NCI-H1048 (cell line): ENCODE results near the gene SRGAP2C.
"Not testable (repeated sequence)": the region's sequence is repeated elsewhere in the genome, so short reads cannot be mapped to it uniquely, and the experiment has no call there.

Experiments
- DNase-seq: peaks from one replicate; lab custom pipeline; 2025; lab: John Stamatoyannopoulos, UW

The SRGAP2C gene

DNA sequence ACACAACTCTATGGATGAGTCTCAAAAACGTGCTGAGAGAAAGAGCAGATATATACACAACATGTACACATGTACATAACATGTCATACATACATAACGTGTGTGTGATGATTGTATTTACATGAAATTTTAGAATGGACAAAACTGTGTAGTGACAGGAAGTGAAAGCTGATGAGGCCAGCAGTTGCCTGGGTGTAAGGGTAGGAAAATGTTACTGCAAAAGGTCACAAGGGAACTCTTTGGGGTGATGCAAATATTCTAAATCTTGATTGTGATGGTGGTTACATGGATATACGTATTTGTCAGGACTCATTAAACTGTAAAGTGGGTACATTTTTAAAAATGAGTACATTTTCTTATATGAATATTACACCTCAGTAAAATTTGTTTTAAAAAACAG, 236.7 kb downstream of the SRGAP2C start:
- not testable (repeated sequence) for DNase-seq

DNA sequence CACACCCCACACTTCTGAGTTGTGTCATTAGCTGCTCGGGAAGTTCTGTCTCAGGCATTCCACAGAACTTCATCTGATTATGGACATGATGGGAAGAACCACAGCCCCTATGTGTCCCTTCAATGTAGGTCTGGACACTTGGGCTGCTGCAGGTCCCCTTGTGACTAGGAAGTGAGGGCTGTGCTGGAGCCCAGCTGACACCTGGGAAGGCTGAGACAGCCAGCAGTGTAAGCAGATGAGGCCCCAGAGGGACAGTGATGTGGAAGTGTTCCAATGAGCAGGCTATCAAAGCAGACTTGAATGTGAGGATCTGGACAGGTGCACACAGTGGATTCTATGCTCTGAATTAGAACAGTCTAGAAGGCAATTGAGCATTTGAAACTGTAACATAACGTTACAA, 239.2 kb downstream of the SRGAP2C start:
- DNase-seq: not testable (repeated sequence)

DNA sequence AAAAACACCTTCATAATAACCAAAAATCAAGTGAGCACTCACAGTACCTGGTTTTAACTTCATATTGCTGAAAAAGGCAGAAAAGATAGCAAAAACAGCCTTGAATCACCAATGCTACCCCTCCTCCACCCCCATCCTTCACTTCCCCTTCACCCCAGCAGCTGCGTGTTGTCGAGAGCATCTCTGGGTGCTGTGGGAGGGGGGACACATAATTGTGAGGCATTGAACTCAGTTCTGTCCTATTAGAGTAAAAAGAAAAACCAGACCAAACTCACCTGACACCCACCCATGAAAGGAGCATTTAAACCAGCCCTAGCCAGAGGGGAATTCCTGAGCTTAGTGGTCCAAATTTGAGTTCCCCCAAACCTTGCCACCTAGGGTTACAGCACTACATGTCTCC, 248.7 kb downstream of the SRGAP2C start:
- not testable (repeated sequence) for DNase-seq

DNA sequence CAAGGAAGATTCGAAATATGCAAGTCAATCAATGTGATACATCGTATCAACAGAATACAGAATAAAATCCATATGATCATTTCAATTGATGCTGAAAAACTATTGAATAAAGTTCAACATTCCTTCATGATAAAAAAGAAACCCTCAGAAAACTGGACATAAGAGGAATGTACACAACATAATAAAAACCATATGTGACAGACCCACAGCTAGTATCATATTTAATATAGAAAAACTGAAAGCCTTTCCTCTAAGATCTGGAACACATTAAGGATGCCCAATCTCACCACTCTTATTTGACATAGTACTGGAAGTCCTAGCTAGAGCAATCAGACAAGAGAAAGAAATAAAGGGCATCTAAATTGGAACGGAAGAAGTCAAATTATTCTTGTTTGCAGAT, 254.1 kb downstream of the SRGAP2C start:
- not testable (repeated sequence) for DNase-seq

DNA sequence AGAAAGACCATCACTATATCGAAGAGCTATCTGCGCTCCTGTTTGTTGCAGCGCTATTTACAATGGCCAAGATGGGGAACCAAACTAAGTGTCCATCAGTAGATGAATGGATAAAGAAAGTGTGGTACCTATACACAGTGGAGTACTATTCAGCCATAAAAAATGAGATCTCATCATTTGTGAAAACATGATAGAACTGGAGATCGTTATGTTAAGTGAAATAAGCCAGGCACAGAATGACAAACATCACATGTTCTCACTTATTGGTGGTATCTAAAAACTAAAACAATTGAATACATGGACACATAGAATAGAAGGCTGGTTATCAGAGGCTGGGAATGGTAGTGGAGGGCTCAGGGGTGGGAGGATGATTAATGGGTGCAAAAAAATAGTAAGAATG, 256.2 kb downstream of the SRGAP2C start:
- no peak for DNase-seq
